BJ (cell line): ENCODE data around the gene SLC4A4. TPM values are rescaled to one million over a fixed set of nuclear protein-coding genes. Genes with fewer than 3 reads are reported as not detected.

Experiments
- CTCF ChIA-PET: fragments of 350-600 bp; formaldehyde crosslinking; extraction: SDS; loops from one replicate; lab custom pipeline; 2021; ENCODE audit warnings: antibody characterized with exemption, inconsistent platforms; lab: Yijun Ruan, JAX
- POLR2A ChIA-PET: fragments of 300-600 bp; sonication (Branson Sonifier 250); formaldehyde crosslinking; extraction: SDS; loops from one replicate; lab custom pipeline; 2021; ENCODE audit warnings: antibody characterized with exemption; lab: Charles Lee
- DNase-seq: peaks from one replicate; pipeline ENCODE4 v3.0.0-alpha.2; 2011; ENCODE audit warnings: low read depth
- H3K27me3 ChIP-seq: 2 replicates; pipeline ENCODE4 v1.6.0; 2011; ENCODE audit warnings: low read length; ENCODE audit not compliant: control insufficient read depth, insufficient read depth
- H3K36me3 ChIP-seq: 2 replicates; pipeline ENCODE4 v1.5.1; 2011; ENCODE audit warnings: low read length; ENCODE audit not compliant: control insufficient read depth, insufficient read depth
- H3K4me3 ChIP-seq: 2 replicates; pipeline ENCODE4 v1.5.1; 2011; ENCODE audit warnings: low read depth, mild to moderate bottlenecking, control low read depth, low read length
- polyA plus RNA-seq: library from polyadenylated mRNA; depleted of rRNA; stranded (reverse); fragments of >200 nt; gene quantifications from 2 replicates; pipeline ENCODE4 v1.2.3, GENCODE V29; 2011
- TF ChIP-seq, protein P1 (sequence below): IDR thresholded peaks from 2 replicates; pipeline ENCODE4 v1.5.1; 2011; ENCODE audit warnings: low read depth, mild to moderate bottlenecking, control low read depth, inconsistent platforms, low read length, moderate library complexity; ENCODE audit not compliant: insufficient read depth

Gene SLC4A4
- polyA plus RNA-seq, 1 experiment: 1.9 TPM

- H3K4me3 ChIP-seq: no peak overlapping the region
- CTCF ChIA-PET: no interaction called here
- no peak for DNase-seq
- POLR2A ChIA-PET: no interaction called here
- TF ChIP-seq, protein P1, sequence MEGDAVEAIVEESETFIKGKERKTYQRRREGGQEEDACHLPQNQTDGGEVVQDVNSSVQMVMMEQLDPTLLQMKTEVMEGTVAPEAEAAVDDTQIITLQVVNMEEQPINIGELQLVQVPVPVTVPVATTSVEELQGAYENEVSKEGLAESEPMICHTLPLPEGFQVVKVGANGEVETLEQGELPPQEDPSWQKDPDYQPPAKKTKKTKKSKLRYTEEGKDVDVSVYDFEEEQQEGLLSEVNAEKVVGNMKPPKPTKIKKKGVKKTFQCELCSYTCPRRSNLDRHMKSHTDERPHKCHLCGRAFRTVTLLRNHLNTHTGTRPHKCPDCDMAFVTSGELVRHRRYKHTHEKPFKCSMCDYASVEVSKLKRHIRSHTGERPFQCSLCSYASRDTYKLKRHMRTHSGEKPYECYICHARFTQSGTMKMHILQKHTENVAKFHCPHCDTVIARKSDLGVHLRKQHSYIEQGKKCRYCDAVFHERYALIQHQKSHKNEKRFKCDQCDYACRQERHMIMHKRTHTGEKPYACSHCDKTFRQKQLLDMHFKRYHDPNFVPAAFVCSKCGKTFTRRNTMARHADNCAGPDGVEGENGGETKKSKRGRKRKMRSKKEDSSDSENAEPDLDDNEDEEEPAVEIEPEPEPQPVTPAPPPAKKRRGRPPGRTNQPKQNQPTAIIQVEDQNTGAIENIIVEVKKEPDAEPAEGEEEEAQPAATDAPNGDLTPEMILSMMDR: no peak
- H3K27me3 ChIP-seq: no peaks in the 10 kb centered on the region; the same call in none of the 2 replicates
- H3K36me3 ChIP-seq: no peaks in the 10 kb centered on the region
These were observed 256.8 kb downstream of the SLC4A4 start for GRCh38 chr4:71595576-71596108.

GRCh38 chr4:71599578-71599977, 260.8 kb downstream of the SLC4A4 start:
- TF ChIP-seq, protein P1: no peak
- H3K27me3 ChIP-seq: no peaks in the 10 kb centered on the region; the same call in none of the 2 replicates
- H3K4me3 ChIP-seq: no peak overlapping the region
- no peak for DNase-seq
- CTCF ChIA-PET: no interaction called here
- H3K36me3 ChIP-seq: no peaks in the 10 kb centered on the region
- POLR2A ChIA-PET: no interaction called here

- Histone ChIP-seq H3K4me3 (no peak overlapping the region), H3K27me3 (no peaks in the 10 kb centered on the region; the same call in 1 of the 2 replicates), H3K36me3 (no peaks in the 10 kb centered on the region)
- DNase-seq: no peak
- POLR2A ChIA-PET: no interaction called here
- TF ChIP-seq, protein P1: no peak
- CTCF ChIA-PET: interaction anchor here (0.6 kb wide), 1 partner anchor 58 kb away, joined by 3 read pairs; no protein-coding TSS in a partner anchor
These were observed 263.6 kb downstream of the SLC4A4 start for GRCh38 chr4:71602289-71602900.

- CTCF ChIA-PET: no interaction called here
- POLR2A ChIA-PET: no interaction called here
- no peak overlapping the region for H3K4me3 ChIP-seq
These were observed 266.0 kb downstream of the SLC4A4 start for GRCh38 chr4:71604785-71605184.

GRCh38 chr4:71607109-71607508, 268.3 kb downstream of the SLC4A4 start:
- POLR2A ChIA-PET: no interaction called here
- CTCF ChIA-PET: interaction anchor here (0.7 kb wide), 1 partner anchor 419 kb away, joined by 3 read pairs; no protein-coding TSS in a partner anchor

More at GRCh38 chr4:71604785-71605184, 266.0 kb downstream of the SLC4A4 start:
- H3K27me3 ChIP-seq: no peaks in the 10 kb centered on the region; the same call in 1 of the 2 replicates
- no peak for DNase-seq
- TF ChIP-seq, protein P1: no peak
- H3K36me3 ChIP-seq: no peaks in the 10 kb centered on the region

More at GRCh38 chr4:71607109-71607508, 268.3 kb downstream of the SLC4A4 start:
- no peaks in the 10 kb centered on the region; the same call in 1 of the 2 replicates for H3K27me3 ChIP-seq
- H3K4me3 ChIP-seq: no peak overlapping the region
- no peak for DNase-seq
- no peaks in the 10 kb centered on the region for H3K36me3 ChIP-seq
- TF ChIP-seq, protein P1: no peak
